Type B pancreatic cell (in vitro differentiated cells): ENCODE measurements around the gene NEDD4L. TPM values are rescaled to one million over a fixed set of nuclear protein-coding genes. Genes with fewer than 3 reads are reported as not detected.

ENCODE experiments used
- DNase-seq: peaks from one replicate; pipeline ENCODE4 v3.0.0; 2021; ENCODE audit warnings: mixed read lengths; ENCODE audit not compliant: unreplicated experiment; ENCODE audit errors: extremely low spot score
- H3K27ac Mint-ChIP-seq: 2 replicates; pipeline ENCODE4 v1.8.0; 2021; ENCODE audit warnings: mild to moderate bottlenecking, mixed read lengths
- H3K27me3 Mint-ChIP-seq: 2 replicates; pipeline ENCODE4 v1.8.0; 2021; ENCODE audit warnings: mixed read lengths
- H3K36me3 Mint-ChIP-seq: 2 replicates; pipeline ENCODE4 v1.8.0; 2021; ENCODE audit warnings: mixed read lengths
- H3K4me1 Mint-ChIP-seq: one replicate; pipeline ENCODE4 v1.8.0; 2021; ENCODE audit warnings: mixed read lengths; ENCODE audit not compliant: unreplicated experiment
- H3K4me3 Mint-ChIP-seq: 2 replicates; pipeline ENCODE4 v1.8.0; 2021; ENCODE audit warnings: mild to moderate bottlenecking, mixed read lengths
- H3K9me3 Mint-ChIP-seq: 2 replicates; pipeline ENCODE4 v1.8.0; 2021; ENCODE audit warnings: mixed read lengths
- CTCF ChIP-seq: fragments of 200-600 bp; sonication (generic); conservative IDR thresholded peaks from 2 replicates; pipeline ENCODE4 v1.5.0; 2021; ENCODE audit warnings: antibody characterized with exemption, mild to moderate bottlenecking
- total RNA-seq: library from RNA; stranded (reverse); gene quantifications from 2 replicates; pipeline ENCODE4 v1.2.1, GENCODE V29; 2021; ENCODE audit warnings: low replicate concordance

NEDD4L gene
- total RNA-seq, 1 donor from 2014 or later = 84.7 TPM

- Mint-ChIP-seq H3K9me3 (no peaks in the 10 kb centered on the region), H3K36me3 (peaks cover 15% of the 10 kb centered on the region), H3K4me3 (no peak overlapping the region), H3K27ac (no peak overlapping the region), H3K27me3 (no peaks in the 10 kb centered on the region), H3K4me1 (peaks cover 35% of the 10 kb centered on the region)
- no peak for TF ChIP-seq CTCF
- DNase-seq = no peak
Observed at GRCh38 chr18:58315041-58315440, 271.0 kb downstream of the NEDD4L start.

GRCh38 chr18:58315739-58316215 is 271.8 kb downstream of the NEDD4L start:
- peaks cover 29% of the 10 kb centered on the region for H3K4me1 Mint-ChIP-seq
- peak overlapping the region; percentile 52 for H3K27ac Mint-ChIP-seq
- H3K36me3 Mint-ChIP-seq = peaks cover 18% of the 10 kb centered on the region

GRCh38 chr18:58316396-58317342 is 272.6 kb downstream of the NEDD4L start:
- no peaks in the 10 kb centered on the region for H3K27me3 Mint-ChIP-seq
- TF ChIP-seq CTCF = no peak
- peaks cover 18% of the 10 kb centered on the region for H3K36me3 Mint-ChIP-seq
- no peak overlapping the region for H3K4me3 Mint-ChIP-seq
- H3K4me1 Mint-ChIP-seq = peaks cover 28% of the 10 kb centered on the region
- H3K9me3 Mint-ChIP-seq = no peaks in the 10 kb centered on the region
- DNase-seq = no peak
- H3K27ac Mint-ChIP-seq = peak overlapping the region; percentile 52

More at GRCh38 chr18:58315739-58316215, 271.8 kb downstream of the NEDD4L start:
- H3K27me3 Mint-ChIP-seq = no peaks in the 10 kb centered on the region
- no peak for DNase-seq
- H3K4me3 Mint-ChIP-seq = no peak overlapping the region
- no peaks in the 10 kb centered on the region for H3K9me3 Mint-ChIP-seq
- no peak for TF ChIP-seq CTCF

GRCh38 chr18:58319719-58320118 is 275.7 kb downstream of the NEDD4L start:
- TF ChIP-seq CTCF = no peak
- H3K4me3 Mint-ChIP-seq = no peak overlapping the region
- H3K27me3 Mint-ChIP-seq = no peaks in the 10 kb centered on the region
- H3K27ac Mint-ChIP-seq = no peak overlapping the region
- peaks cover 22% of the 10 kb centered on the region for H3K36me3 Mint-ChIP-seq
- no peaks in the 10 kb centered on the region for H3K9me3 Mint-ChIP-seq
- DNase-seq = no peak
- H3K4me1 Mint-ChIP-seq = peaks cover 32% of the 10 kb centered on the region

GRCh38 chr18:58320907-58321561 is 277.0 kb downstream of the NEDD4L start:
- Mint-ChIP-seq H3K4me1 (peaks cover 33% of the 10 kb centered on the region), H3K27me3 (no peaks in the 10 kb centered on the region), H3K4me3 (no peak overlapping the region), H3K27ac (no peak overlapping the region), H3K9me3 (no peaks in the 10 kb centered on the region), H3K36me3 (peaks cover 21% of the 10 kb centered on the region)
- no peak for DNase-seq
- no peak for TF ChIP-seq CTCF
